ENCODE results near the gene TANGO2. TPM values are rescaled to one million over a fixed set of nuclear protein-coding genes. Genes with fewer than 3 reads are reported as not detected.
A peak's percentile ranks its signal among the peaks of the same experiment; 100 is the strongest.

The TANGO2 gene
- total RNA-seq, 1 experiment from 2014 or later, result 17.0 TPM

DNA sequence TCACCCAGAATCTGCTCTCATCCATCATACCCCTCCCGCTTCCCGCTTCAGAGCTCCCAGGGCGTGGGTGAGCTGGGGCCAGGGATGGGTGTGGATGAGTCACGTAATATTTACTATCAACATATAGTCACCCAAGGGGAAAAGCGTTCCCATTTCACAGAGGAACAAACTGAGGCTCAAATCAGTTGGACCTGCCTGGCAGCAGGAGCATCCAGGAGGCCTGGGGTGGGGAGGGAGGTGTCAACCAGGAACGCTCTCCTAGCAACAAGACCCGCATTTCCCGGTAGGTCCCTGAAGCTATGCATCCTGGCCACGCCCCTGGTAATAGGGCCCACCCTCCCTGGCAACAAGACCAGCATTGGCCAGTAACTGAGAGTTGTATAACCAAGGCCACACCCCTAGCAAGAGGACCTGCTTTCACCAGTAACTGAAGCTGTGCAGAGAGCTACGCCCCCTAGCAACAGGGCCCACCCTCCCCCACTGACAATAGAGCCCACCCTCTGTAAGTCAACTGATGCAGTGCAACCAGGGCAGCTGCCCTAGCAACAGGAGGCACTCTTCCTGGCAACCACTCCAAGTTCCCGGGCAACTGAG lies 46.5 kb upstream of the TANGO2 start:
- H3K9me2 ChIP-seq (ENCODE audit: insufficient read depth), result no peaks in the 10 kb centered on the region
- peaks cover 14 to 28% of the 10 kb centered on the region in 2 experiments for H3K4me1 ChIP-seq (ENCODE audit: control insufficient read depth in 1 of 2, insufficient read depth in 2 of 2, low read length in 2 of 2)
- BruUV-seq (replicated peaks), result no TSS peak
- H3K4me2 ChIP-seq (ENCODE audit: low read length), result peak overlapping the region; percentile 56; the same call in 1 of the 2 replicates
- DNase-seq (ENCODE audit: low read depth, low spot score) (peak; percentile 41), ATAC-seq (peak; percentile 75)
- RAD21 ChIA-PET (ENCODE audit: low non-redundant PET in 1 of 2, low total read pairs in 2 of 2, uncharacterized antibody in 2 of 2, unreplicated experiment in 2 of 2), result no interaction called here
- no peak overlapping the region for H3K4me3 ChIP-seq (replicated peaks in 1 of 2; ENCODE audit: low read depth in 1 of 2, low read length in 2 of 2)
- no peak for TF ChIP-seq EGR1 (IDR thresholded peaks at IDR 0.05; ENCODE audit: low read depth)
- TF ChIP-seq SRF (IDR thresholded peaks at IDR 0.05; ENCODE audit: low read depth), result no peak
- no peak for TF ChIP-seq ZNF274 (IDR thresholded peaks at IDR 0.05; ENCODE audit: low read depth, low read length)
- TF ChIP-seq RAD21 (IDR thresholded peaks at IDR 0.05; ENCODE audit: low read depth), result no peak
- TF ChIP-seq, protein P1, sequence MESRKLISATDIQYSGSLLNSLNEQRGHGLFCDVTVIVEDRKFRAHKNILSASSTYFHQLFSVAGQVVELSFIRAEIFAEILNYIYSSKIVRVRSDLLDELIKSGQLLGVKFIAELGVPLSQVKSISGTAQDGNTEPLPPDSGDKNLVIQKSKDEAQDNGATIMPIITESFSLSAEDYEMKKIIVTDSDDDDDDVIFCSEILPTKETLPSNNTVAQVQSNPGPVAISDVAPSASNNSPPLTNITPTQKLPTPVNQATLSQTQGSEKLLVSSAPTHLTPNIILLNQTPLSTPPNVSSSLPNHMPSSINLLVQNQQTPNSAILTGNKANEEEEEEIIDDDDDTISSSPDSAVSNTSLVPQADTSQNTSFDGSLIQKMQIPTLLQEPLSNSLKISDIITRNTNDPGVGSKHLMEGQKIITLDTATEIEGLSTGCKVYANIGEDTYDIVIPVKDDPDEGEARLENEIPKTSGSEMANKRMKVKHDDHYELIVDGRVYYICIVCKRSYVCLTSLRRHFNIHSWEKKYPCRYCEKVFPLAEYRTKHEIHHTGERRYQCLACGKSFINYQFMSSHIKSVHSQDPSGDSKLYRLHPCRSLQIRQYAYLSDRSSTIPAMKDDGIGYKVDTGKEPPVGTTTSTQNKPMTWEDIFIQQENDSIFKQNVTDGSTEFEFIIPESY (IDR thresholded peaks at IDR 0.05; ENCODE audit: extremely low read depth, insufficient replicate concordance, low read length), result no peak
- TF ChIP-seq, protein P2, sequence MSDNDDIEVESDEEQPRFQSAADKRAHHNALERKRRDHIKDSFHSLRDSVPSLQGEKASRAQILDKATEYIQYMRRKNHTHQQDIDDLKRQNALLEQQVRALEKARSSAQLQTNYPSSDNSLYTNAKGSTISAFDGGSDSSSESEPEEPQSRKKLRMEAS (IDR thresholded peaks at IDR 0.05), result no peak
- TF ChIP-seq JUND (IDR thresholded peaks at IDR 0.05), result no peak
- POLR2A ChIA-PET, result interaction anchor here (1.1 to 1.7 kb wide), 2 partner anchors 10 to 47 kb away, joined by 5 read pairs; partner anchors contain the start of gene TANGO2
- H3K27ac ChIP-seq (ENCODE audit: low read depth, low read length), result peak overlapping the region; percentile 65; the same call in 1 of the 2 replicates
- intact Hi-C loops (cut with micrococcal nuclease), result loop anchor here (5.0 kb wide), 1 partner anchor 38 kb away; no protein-coding TSS in a partner anchor
- H3K27me3 ChIP-seq (ENCODE audit: insufficient read depth, low read length), result no peaks in the 10 kb centered on the region
- H3K36me3 ChIP-seq (ENCODE audit: control insufficient read depth in 1 of 2, insufficient read depth in 2 of 2, low read length in 2 of 2), result peaks cover 3 to 13% of the 10 kb centered on the region in 2 experiments; a peak in 1 of 4 replicates
- H3K79me2 ChIP-seq (ENCODE audit: insufficient read depth, low read length), result no peaks in the 10 kb centered on the region
- H2AFZ ChIP-seq (ENCODE audit: low read depth, low read length, poor library complexity, severe bottlenecking), result no peak overlapping the region
- H4K20me1 ChIP-seq (ENCODE audit: insufficient read depth), result no peaks in the 10 kb centered on the region
- CTCF ChIA-PET, result interaction anchor here (0.6 to 1.4 kb wide), 3 partner anchors 21 to 155 kb away, joined by 3 to 4 read pairs (median 4); no protein-coding TSS in a partner anchor
- no peak overlapping the region for H3K9ac ChIP-seq (ENCODE audit: low read length)
- no peaks in the 10 kb centered on the region for H3K9me3 ChIP-seq (ENCODE audit: control insufficient read depth in 1 of 2, insufficient read depth in 1 of 2, low read depth in 1 of 2, low read length in 2 of 2)

Measured in HCT116 (cell line).